HepG2 (cell line): ENCODE data around the gene INTS7. TPM values are rescaled to one million over a fixed set of nuclear protein-coding genes. Genes with fewer than 3 reads are reported as not detected.

Experiments used
- ATAC-seq: fragments of 200-7000 bp; cut with Tn5 transposase; 3 replicates; pipeline ENCODE4 v1.9.1; 2020; ENCODE audit warnings: mild to moderate bottlenecking, moderate library complexity
- BruUV-seq: library from RNA; stranded (reverse); fragments of 400-500 nt; replicated peaks from 2 replicates; lab custom pipeline; 2021; lab: Mats Ljungman, UMichigan
- CTCF ChIA-PET: fragments of 300-600 bp; formaldehyde crosslinking; extraction: SDS; loops from one replicate; lab custom pipeline; 2021; ENCODE audit warnings: low total read pairs, inconsistent platforms, low intra/inter-chr PET ratio; lab: Yijun Ruan, JAX
- POLR2A ChIA-PET: fragments of 350-600 bp; sonication (Branson Sonifier 250); formaldehyde crosslinking; loops from one replicate; lab custom pipeline; 2020; ENCODE audit warnings: antibody characterized with exemption, inconsistent platforms; lab: Yijun Ruan, JAX
- DNase-seq: peaks from one replicate; pipeline ENCODE4 v3.0.0-alpha.2; 2015; ENCODE audit warnings: low spot score
- FAIRE-seq: peaks from 3 replicates; lab custom pipeline; 2011; peaks lifted over from hg19 to GRCh38; lab: Jason Lieb, UNC
- H2AFZ ChIP-seq: one replicate; pipeline ENCODE4 v1.6.1; 2011; ENCODE audit warnings: low read length, inconsistent platforms
- H3K27ac ChIP-seq: fragments of 300-600 bp; 3 replicates; pipeline ENCODE4 v1.8.0; 2011; ENCODE audit warnings: mixed run types, mild to moderate bottlenecking, mixed read lengths, low read length, inconsistent platforms; ENCODE audit not compliant: insufficient read depth; ENCODE audit errors: extremely low read length
- H3K27me3 ChIP-seq, 2 experiments: fragments of 200-600 bp in 1 of 2; 2 replicates in 1 of 2; 3 replicates in 1 of 2; pipeline versions ENCODE4 v1.6.0 to v1.8.0; 2011; ENCODE audit warnings: low read length in 2 of 2, mild to moderate bottlenecking in 2 of 2, moderate library complexity in 2 of 2, inconsistent platforms in 1 of 2; ENCODE audit not compliant: insufficient read depth in 2 of 2, control insufficient read depth in 1 of 2
- H3K36me3 ChIP-seq, 2 experiments: fragments of 200-600 bp in 1 of 2; replicated peaks in 1 of 2; 2 replicates in 1 of 2; 3 replicates in 1 of 2; pipeline versions ENCODE4 v1.5.1 to v1.8.0; 2011; ENCODE audit warnings: low read length in 2 of 2, inconsistent platforms in 1 of 2; ENCODE audit not compliant: insufficient read depth in 2 of 2, control insufficient read depth in 1 of 2
- H3K4me1 ChIP-seq: 2 replicates; pipeline ENCODE4 v1.5.1; 2012; ENCODE audit warnings: low read length, inconsistent platforms; ENCODE audit not compliant: insufficient read depth
- H3K4me2 ChIP-seq: 2 replicates; pipeline ENCODE4 v1.6.0; 2011; ENCODE audit warnings: low read depth, low read length, inconsistent platforms
- H3K4me3 ChIP-seq, 3 experiments: fragments of 200-600 bp in 1 of 3; sonication (generic), shearing (Covaris generic) in 1 of 3; replicated peaks in 1 of 3; 2 replicates each; pipeline ENCODE4 v1.5.1; 2011 to 2016; ENCODE audit warnings: low read length in 3 of 3, inconsistent platforms in 2 of 3, low read depth in 2 of 3, mild to moderate bottlenecking in 2 of 3, control low read depth in 1 of 3, mixed read lengths in 1 of 3; ENCODE audit not compliant: insufficient read depth in 1 of 3
- H3K79me2 ChIP-seq: one replicate; pipeline ENCODE4 v1.6.1; 2011; ENCODE audit warnings: low read length, inconsistent platforms; ENCODE audit not compliant: insufficient read depth
- H3K9ac ChIP-seq: 2 replicates; pipeline ENCODE4 v1.6.0; 2011; ENCODE audit warnings: mild to moderate bottlenecking, low read depth, low read length, inconsistent platforms; ENCODE audit not compliant: insufficient read depth
- H3K9me3 ChIP-seq: 2 replicates; pipeline ENCODE4 v1.5.1; 2012; ENCODE audit warnings: mild to moderate bottlenecking, low read length
- H4K20me1 ChIP-seq: 2 replicates; pipeline ENCODE4 v1.6.0; 2011; ENCODE audit warnings: inconsistent platforms, mild to moderate bottlenecking, low read length, moderate library complexity; ENCODE audit not compliant: insufficient read depth
- ATF7 ChIP-seq, 2 experiments: fragments of 450-650 bp in 1 of 2; sonication (generic) in 1 of 2; formaldehyde crosslinking in 1 of 2; IDR thresholded peaks; 2 replicates each; pipeline versions ENCODE4 v1.4.0 to v1.6.1; 2016 to 2020; ENCODE audit warnings: antibody characterized with exemption in 1 of 2, mild to moderate bottlenecking in 1 of 2, missing genetic modification reagents in 1 of 2
- BORCS8-MEF2B ChIP-seq: sonication (generic); formaldehyde crosslinking; IDR thresholded peaks from 2 replicates; pipeline ENCODE4 v1.8.0; 2022; ENCODE audit warnings: mild to moderate bottlenecking, missing genetic modification reagents
- MTF1 ChIP-seq: sonication (generic); formaldehyde crosslinking; IDR thresholded peaks from 2 replicates; pipeline ENCODE4 v1.5.0; 2020; ENCODE audit warnings: missing genetic modification reagents
- NFIB ChIP-seq: sonication (generic); formaldehyde crosslinking; IDR thresholded peaks from 2 replicates; pipeline ENCODE4 v1.9.0; 2021; ENCODE audit warnings: missing genetic modification reagents, mild to moderate bottlenecking, borderline replicate concordance
- ONECUT2 ChIP-seq: sonication (generic); formaldehyde crosslinking; IDR thresholded peaks from 2 replicates; pipeline ENCODE4 v1.4.0; 2020; ENCODE audit warnings: missing genetic modification reagents
- SMAD1 ChIP-seq: sonication (generic); formaldehyde crosslinking; IDR thresholded peaks from 2 replicates; pipeline ENCODE4 v1.4.0; 2020; ENCODE audit warnings: missing genetic modification reagents, low read depth, mild to moderate bottlenecking, borderline replicate concordance
- SMAD3 ChIP-seq: sonication (generic); formaldehyde crosslinking; IDR thresholded peaks from 2 replicates; pipeline ENCODE4 v1.4.0; 2020; ENCODE audit warnings: missing genetic modification reagents
- SOX5 ChIP-seq: IDR thresholded peaks from 2 replicates; pipeline ENCODE4 v1.6.1; 2016; ENCODE audit warnings: borderline replicate concordance
- U2AF1 ChIP-seq: fragments of 200-400 bp; formaldehyde crosslinking; optimal IDR thresholded peaks from 2 replicates; pipeline ENCODE3; 2017; ENCODE audit warnings: mild to moderate bottlenecking, low read depth, low read length
- ZNF724P ChIP-seq: sonication (generic); formaldehyde crosslinking; IDR thresholded peaks from 2 replicates; pipeline ENCODE4 v1.8.0; 2022; ENCODE audit warnings: missing genetic modification reagents, borderline replicate concordance
- WGBS: methylation state at CpG from one replicate; pipeline ENCODE4 v1.1.6; 2017; ENCODE audit warnings: low lambda C conversion rate; 5-methylcytosine and 5-hydroxymethylcytosine counted together
- in situ Hi-C: cut with HindIII; loops from 2 replicates; pipeline ENCODE4 v1.10.0; 2017; ENCODE audit warnings: low pct_unique_long_range_greater_than_20kb; ENCODE audit not compliant: extremely low pct_ligation_motif_present
- intact Hi-C: fragments of 100-400 bp; cut with micrococcal nuclease; formaldehyde crosslinking; loops from one replicate; pipeline ENCODE4 v1.10.0; 2022; ENCODE audit not compliant: unreplicated experiment
- polyA plus RNA-seq, 8 experiments: library from polyadenylated mRNA; depleted of rRNA in 3 of 8; stranded (reverse) in 7 of 8; unstranded in 1 of 8; fragments of >200 nt; fragmentation: Illumina TruSeq in 4 of 8; extraction: Trizol in 4 of 8; gene quantifications; 2 replicates each; pipeline versions ENCODE4 v1.2.1 to v1.2.3, GENCODE V29; 2011 to 2016; ENCODE audit warnings: low read depth in 4 of 8, missing spikeins in 1 of 8, mixed read lengths in 1 of 8; ENCODE audit not compliant: insufficient read depth in 1 of 8
- total RNA-seq, 5 experiments: library from RNA; depleted of rRNA; stranded (reverse); fragments of >200 nt; fragmentation: Illumina TruSeq; extraction: Trizol; gene quantifications; 2 replicates each; pipeline ENCODE4 v1.2.3, GENCODE V29; 2016; ENCODE audit warnings: low read depth in 1 of 5
- TF ChIP-seq, protein P1 (sequence below): conservative IDR thresholded peaks from 2 replicates; pipeline ENCODE4 v1.6.1; 2018; ENCODE audit warnings: missing genetic modification reagents
- TF ChIP-seq, protein P2 (sequence below): sonication (generic); formaldehyde crosslinking; IDR thresholded peaks from 2 replicates; pipeline ENCODE4 v1.4.0; 2020; ENCODE audit warnings: missing genetic modification reagents
- TF ChIP-seq, protein P3 (sequence below): IDR thresholded peaks from 2 replicates; pipeline ENCODE4 v1.6.1; 2016; ENCODE audit warnings: low read depth
- TF ChIP-seq, protein P4 (sequence below): sonication (generic); formaldehyde crosslinking; IDR thresholded peaks from 2 replicates; pipeline ENCODE4 v1.4.0; 2020; ENCODE audit warnings: mild to moderate bottlenecking, missing genetic modification reagents

INTS7 gene
- total and polyA plus RNA-seq, 2 of the 13 experiments (the other 11 are each of a cell fraction or from before 2014, with no cell fraction given) = 18.3 to 22.4 TPM

DNA sequence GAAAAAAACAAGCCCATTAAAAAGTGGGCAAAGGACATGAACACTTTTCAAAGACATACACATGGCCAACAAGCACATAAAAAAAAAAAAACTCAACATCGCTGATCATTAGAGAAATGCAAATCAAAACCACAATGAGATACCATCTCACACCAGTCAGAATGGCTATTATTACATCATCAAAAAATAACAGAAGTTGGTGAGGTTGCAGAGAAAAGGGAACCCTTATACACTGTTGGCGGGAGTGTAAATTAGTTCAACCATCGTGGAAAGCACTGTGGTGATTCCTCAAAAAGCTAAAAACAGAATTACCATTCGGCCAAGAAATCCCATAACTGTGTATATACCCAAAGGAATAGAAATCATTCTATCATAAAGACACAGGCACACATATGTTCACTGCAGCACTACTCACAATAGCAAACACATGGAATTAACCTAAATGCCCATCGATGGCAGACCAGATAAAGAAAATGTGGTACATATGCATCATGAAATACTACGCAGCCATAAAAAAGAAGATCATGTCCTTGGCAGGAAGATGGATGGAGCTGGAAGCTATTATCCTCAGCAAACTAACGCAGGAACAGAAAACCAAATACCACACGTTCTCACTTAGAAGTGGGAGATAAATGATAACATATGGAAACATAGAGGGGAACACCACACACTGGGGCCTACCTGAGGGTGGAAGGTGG lies 70.1 kb downstream of the INTS7 start:
- H3K4me1 ChIP-seq = no peaks in the 10 kb centered on the region
- in situ Hi-C loops = no loop called here
- H4K20me1 ChIP-seq = no peaks in the 10 kb centered on the region
- WGBS = over 99% methylated on average over 8 of the region's 8 CpGs
- no peaks in the 10 kb centered on the region for H3K9me3 ChIP-seq
- no peak overlapping the region for H2AFZ ChIP-seq
- H3K9ac ChIP-seq = no peak overlapping the region
- no peak overlapping the region for H3K27ac ChIP-seq
- no peak overlapping the region for H3K4me3 ChIP-seq
- no peak for ATAC-seq
- CTCF ChIA-PET = no interaction called here
- TF ChIP-seq ATF7 (IDR thresholded peaks at IDR 0.05) (peak; percentile 66), ATF7 (CRISPR knock-in tag; IDR thresholded peaks at IDR 0.05) (no peak)
- TF ChIP-seq, protein P1, sequence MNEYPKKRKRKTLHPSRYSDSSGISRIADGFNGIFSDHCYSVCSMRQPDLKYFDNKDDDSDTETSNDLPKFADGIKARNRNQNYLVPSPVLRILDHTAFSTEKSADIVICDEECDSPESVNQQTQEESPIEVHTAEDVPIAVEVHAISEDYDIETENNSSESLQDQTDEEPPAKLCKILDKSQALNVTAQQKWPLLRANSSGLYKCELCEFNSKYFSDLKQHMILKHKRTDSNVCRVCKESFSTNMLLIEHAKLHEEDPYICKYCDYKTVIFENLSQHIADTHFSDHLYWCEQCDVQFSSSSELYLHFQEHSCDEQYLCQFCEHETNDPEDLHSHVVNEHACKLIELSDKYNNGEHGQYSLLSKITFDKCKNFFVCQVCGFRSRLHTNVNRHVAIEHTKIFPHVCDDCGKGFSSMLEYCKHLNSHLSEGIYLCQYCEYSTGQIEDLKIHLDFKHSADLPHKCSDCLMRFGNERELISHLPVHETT (CRISPR knock-in tag) = no peak
- TF ChIP-seq, all 625 proteins: peak for 1
- peaks cover 1 to 26% of the 10 kb centered on the region in 2 experiments; a peak in 3 of 5 replicates for H3K36me3 ChIP-seq
- no peaks in the 10 kb centered on the region for H3K27me3 ChIP-seq
- no peak for FAIRE-seq
- no peak for DNase-seq
- POLR2A ChIA-PET = no interaction called here
- no peak overlapping the region for H3K4me2 ChIP-seq
- intact Hi-C loops = no loop called here
- no TSS peak for BruUV-seq
- H3K79me2 ChIP-seq = no peaks in the 10 kb centered on the region

DNA sequence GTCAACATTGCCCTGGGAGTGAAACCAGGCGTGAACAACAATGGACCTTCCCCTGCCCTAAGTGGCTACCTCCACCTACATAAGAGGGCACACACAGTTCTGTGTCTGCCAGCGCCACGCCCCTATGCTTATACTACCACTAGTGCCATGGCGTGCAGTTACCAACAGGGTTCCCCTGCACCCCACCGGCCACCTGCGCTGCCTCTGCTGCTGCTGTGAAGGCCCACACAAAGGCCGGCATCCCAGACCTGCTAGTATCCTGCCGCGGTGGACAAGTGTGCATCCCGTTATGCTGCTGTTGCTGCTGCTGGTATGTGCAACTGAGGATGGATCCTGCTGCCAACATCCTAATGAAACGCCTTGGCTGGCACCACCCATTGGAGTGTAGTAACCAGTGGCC lies 75.7 kb downstream of the INTS7 start:
- Histone ChIP-seq H3K79me2 (no peaks in the 10 kb centered on the region), H3K27me3 (no peaks in the 10 kb centered on the region), H3K4me3 (no peak overlapping the region), H3K9ac (no peak overlapping the region), H3K9me3 (no peaks in the 10 kb centered on the region), H3K27ac (no peak overlapping the region), H3K36me3 (peaks cover 3 to 23% of the 10 kb centered on the region in 2 experiments; a peak in 4 of 5 replicates), H3K4me2 (no peak overlapping the region), H4K20me1 (no peaks in the 10 kb centered on the region), H2AFZ (no peak overlapping the region), H3K4me1 (no peaks in the 10 kb centered on the region)
- POLR2A ChIA-PET = no interaction called here
- over 99% methylated on average over 10 of the region's 11 CpGs for whole genome bisulfite sequencing
- FAIRE-seq (no peak), DNase-seq (no peak), ATAC-seq (no peak)
- intact Hi-C loops (no loop called here), in situ Hi-C loops (no loop called here)
- CTCF ChIA-PET = no interaction called here
- no TSS peak for BruUV-seq
- TF ChIP-seq, protein P2, sequence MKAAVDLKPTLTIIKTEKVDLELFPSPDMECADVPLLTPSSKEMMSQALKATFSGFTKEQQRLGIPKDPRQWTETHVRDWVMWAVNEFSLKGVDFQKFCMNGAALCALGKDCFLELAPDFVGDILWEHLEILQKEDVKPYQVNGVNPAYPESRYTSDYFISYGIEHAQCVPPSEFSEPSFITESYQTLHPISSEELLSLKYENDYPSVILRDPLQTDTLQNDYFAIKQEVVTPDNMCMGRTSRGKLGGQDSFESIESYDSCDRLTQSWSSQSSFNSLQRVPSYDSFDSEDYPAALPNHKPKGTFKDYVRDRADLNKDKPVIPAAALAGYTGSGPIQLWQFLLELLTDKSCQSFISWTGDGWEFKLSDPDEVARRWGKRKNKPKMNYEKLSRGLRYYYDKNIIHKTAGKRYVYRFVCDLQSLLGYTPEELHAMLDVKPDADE (CRISPR knock-in tag) = no peak
- TF ChIP-seq U2AF1 (no peak), MTF1 (CRISPR knock-in tag) (no peak), BORCS8-MEF2B (CRISPR knock-in tag) (no peak), NFIB (CRISPR knock-in tag) (no peak), SOX5 (no peak), SMAD3 (no peak), ONECUT2 (no peak), SMAD1 (no peak), ZNF724P (CRISPR knock-in tag) (no peak)
- TF ChIP-seq, protein P3, sequence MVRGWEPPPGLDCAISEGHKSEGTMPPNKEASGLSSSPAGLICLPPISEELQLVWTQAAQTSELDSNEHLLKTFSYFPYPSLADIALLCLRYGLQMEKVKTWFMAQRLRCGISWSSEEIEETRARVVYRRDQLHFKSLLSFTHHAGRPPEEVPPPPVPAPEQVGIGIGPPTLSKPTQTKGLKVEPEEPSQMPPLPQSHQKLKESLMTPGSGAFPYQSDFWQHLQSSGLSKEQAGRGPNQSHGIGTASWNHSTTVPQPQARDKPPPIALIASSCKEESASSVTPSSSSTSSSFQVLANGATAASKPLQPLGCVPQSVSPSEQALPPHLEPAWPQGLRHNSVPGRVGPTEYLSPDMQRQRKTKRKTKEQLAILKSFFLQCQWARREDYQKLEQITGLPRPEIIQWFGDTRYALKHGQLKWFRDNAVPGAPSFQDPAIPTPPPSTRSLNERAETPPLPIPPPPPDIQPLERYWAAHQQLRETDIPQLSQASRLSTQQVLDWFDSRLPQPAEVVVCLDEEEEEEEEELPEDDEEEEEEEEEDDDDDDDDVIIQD (CRISPR knock-in tag) = no peak
- TF ChIP-seq, protein P4, sequence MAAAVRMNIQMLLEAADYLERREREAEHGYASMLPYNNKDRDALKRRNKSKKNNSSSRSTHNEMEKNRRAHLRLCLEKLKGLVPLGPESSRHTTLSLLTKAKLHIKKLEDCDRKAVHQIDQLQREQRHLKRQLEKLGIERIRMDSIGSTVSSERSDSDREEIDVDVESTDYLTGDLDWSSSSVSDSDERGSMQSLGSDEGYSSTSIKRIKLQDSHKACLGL = no peak
